Uterus (tissue), 2 donors: ENCODE results near the gene MTMR12.
"Not testable (repeated sequence)": the region's sequence is repeated elsewhere in the genome, so short reads cannot be mapped to it uniquely, and the experiment has no call there.

Experiments used
- CTCF ChIP-seq, 4 experiments: fragments of 200-600 bp in 2 of 4; fragments of 450-650 bp in 2 of 4; sonication (generic) in 2 of 4; IDR thresholded peaks; one replicate each; pipeline ENCODE4 v1.5.1; 2016 to 2019; ENCODE audit warnings: antibody characterized with exemption in 4 of 4, mild to moderate bottlenecking in 2 of 4, moderate library complexity in 1 of 4
- POLR2A ChIP-seq, 2 donors: fragments of 450-650 bp; IDR thresholded peaks; one replicate each; pipeline ENCODE4 v1.6.1; 2016; ENCODE audit warnings: antibody characterized with exemption in 2 of 2, mild to moderate bottlenecking in 1 of 2, moderate library complexity in 1 of 2

- not testable (repeated sequence) for TF ChIP-seq POLR2A, CTCF (IDR thresholded peaks at IDR 0.05)
Observed at GRCh38 chr5:32287525-32287924, 25.2 kb downstream of the MTMR12 start.
